Neural progenitor cell (in vitro differentiated cells): ENCODE data around the gene NOTCH4. TPM values are rescaled to one million over a fixed set of nuclear protein-coding genes. Genes with fewer than 3 reads are reported as not detected.
A peak's percentile ranks its signal among the peaks of the same experiment; 100 is the strongest.

Experiments
- DNase-seq: peaks from one replicate; pipeline ENCODE4 v3.0.0-alpha.2; 2016; ENCODE audit warnings: low spot score
- H2AFZ ChIP-seq: fragments of 200-600 bp; sonication (generic); replicated peaks from 2 replicates; pipeline ENCODE4 v1.6.1; 2016; ENCODE audit warnings: antibody characterized with exemption
- H3F3A ChIP-seq: fragments of 200-600 bp; sonication (generic); 2 replicates; pipeline ENCODE4 v1.6.1; 2016; ENCODE audit warnings: antibody characterized with exemption, low read depth
- H3K27ac ChIP-seq: fragments of 200-600 bp; sonication (generic); 2 replicates; pipeline ENCODE4 v1.5.1; 2016; ENCODE audit warnings: mild to moderate bottlenecking
- H3K27me3 ChIP-seq: fragments of 200-600 bp; sonication (generic); 2 replicates; pipeline ENCODE4 v1.6.1; 2016; ENCODE audit warnings: mild to moderate bottlenecking, moderate library complexity
- H3K36me3 ChIP-seq: fragments of 200-600 bp; sonication (generic); 2 replicates; pipeline ENCODE4 v1.5.1; 2016
- H3K4me1 ChIP-seq: fragments of 200-600 bp; sonication (generic); 2 replicates; pipeline ENCODE4 v1.6.1; 2016; ENCODE audit warnings: mixed run types
- H3K4me2 ChIP-seq: fragments of 200-600 bp; sonication (generic); 2 replicates; pipeline ENCODE4 v1.6.1; 2016
- H3K4me3 ChIP-seq: fragments of 200-600 bp; sonication (generic); 2 replicates; pipeline ENCODE4 v1.5.1; 2016
- H3K79me2 ChIP-seq: fragments of 200-600 bp; sonication (generic); 2 replicates; pipeline ENCODE4 v1.6.1; 2016; ENCODE audit warnings: low read depth
- H3K9ac ChIP-seq: fragments of 200-600 bp; sonication (generic); 2 replicates; pipeline ENCODE4 v1.6.1; 2016
- H3K9me3 ChIP-seq: fragments of 200-600 bp; sonication (generic); 2 replicates; pipeline ENCODE4 v1.5.1; 2016; ENCODE audit warnings: low read depth
- H4K20me1 ChIP-seq: fragments of 200-600 bp; sonication (generic); 2 replicates; pipeline ENCODE4 v1.6.1; 2016; ENCODE audit warnings: low read depth
- H3K27ac Mint-ChIP-seq: 3 replicates; pipeline ENCODE4 v1.8.0; 2021; ENCODE audit warnings: mixed read lengths
- H3K27me3 Mint-ChIP-seq: 2 replicates; pipeline ENCODE4 v1.8.0; 2022; ENCODE audit warnings: low read depth, mild to moderate bottlenecking, inconsistent platforms, moderate library complexity, mixed read lengths; ENCODE audit not compliant: insufficient read depth
- H3K36me3 Mint-ChIP-seq: 3 replicates; pipeline ENCODE4 v1.8.0; 2021; ENCODE audit warnings: mixed read lengths
- H3K4me1 Mint-ChIP-seq: 3 replicates; pipeline ENCODE4 v1.8.0; 2021; ENCODE audit warnings: mixed read lengths
- H3K4me3 Mint-ChIP-seq: 3 replicates; pipeline ENCODE4 v1.8.0; 2021; ENCODE audit warnings: mild to moderate bottlenecking, moderate library complexity, mixed read lengths
- H3K9me3 Mint-ChIP-seq: 3 replicates; pipeline ENCODE4 v1.8.0; 2020; ENCODE audit warnings: mixed read lengths
- EZH2 ChIP-seq: fragments of 200-600 bp; sonication (generic); IDR thresholded peaks from 2 replicates; pipeline ENCODE4 v1.6.1; 2017; ENCODE audit warnings: antibody characterized with exemption, mild to moderate bottlenecking, moderate library complexity
- EZH2phosphoT487 ChIP-seq: fragments of 200-600 bp; sonication (generic); IDR thresholded peaks from 2 replicates; pipeline ENCODE4 v1.6.1; 2017; ENCODE audit warnings: antibody characterized with exemption
- total RNA-seq: library from RNA; depleted of rRNA; stranded (reverse); fragments of >200 nt; gene quantifications from 2 replicates; pipeline ENCODE4 v1.2.3, GENCODE V29; 2015; ENCODE audit warnings: low replicate concordance
- TF ChIP-seq, protein P1 (sequence below): fragments of 200-600 bp; sonication (generic); IDR thresholded peaks from 2 replicates; pipeline ENCODE4 v1.5.1; 2017; ENCODE audit warnings: antibody characterized with exemption, mild to moderate bottlenecking

NOTCH4 gene
- total RNA-seq, 1 donor from 2014 or later = 3.2 TPM

DNA sequence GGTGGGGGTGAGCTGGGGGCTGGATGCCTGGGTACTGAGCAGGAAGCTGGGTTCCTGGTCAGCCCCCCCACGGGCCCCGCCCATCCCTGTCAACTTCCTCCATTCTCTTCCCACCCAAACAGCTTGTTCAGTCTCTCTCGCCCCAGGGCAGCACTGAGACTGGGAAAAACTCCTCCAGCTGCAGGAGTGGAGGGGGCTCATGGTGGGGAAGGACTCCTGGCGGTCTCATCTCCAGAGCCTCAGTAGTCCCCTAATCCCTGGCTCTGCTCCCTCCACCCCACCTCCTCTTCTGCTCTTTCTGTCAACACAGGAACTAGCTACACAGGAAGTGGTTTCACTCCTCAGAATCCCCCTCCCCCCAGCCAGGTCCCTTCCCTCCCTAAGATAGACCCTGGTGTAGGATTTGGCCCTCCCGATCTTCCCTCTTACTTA, 31.2 kb downstream of the NOTCH4 start, which contains the start of gene GPSM3:
Gene GPSM3 (minus strand): TSS at position 36 of the 432 bp plus-strand sequence. CDS start 130 bp downstream, outside the sequence.
- Histone ChIP-seq H3K27ac (no peak within 1 kb of the TSS), H3K4me2 (peak within 1 kb of the TSS; percentile 50), H3K4me1 (peaks cover 32% of the 10 kb centered on the region), H3K9ac (no peak within 1 kb of the TSS), H3K79me2 (peaks cover 34% of the 10 kb centered on the region), H3K4me3 (no peak within 1 kb of the TSS), H3F3A (peaks cover 45% of the 10 kb centered on the region), H3K9me3 (no peaks in the 10 kb centered on the region), H3K27me3 (no peaks in the 10 kb centered on the region), H4K20me1 (peaks cover 13% of the 10 kb centered on the region), H2AFZ (no peak within 1 kb of the TSS), H3K36me3 (no peaks in the 10 kb centered on the region)
- H3K27ac Mint-ChIP-seq = peak within 1 kb of the TSS; percentile 91
- peak within 1 kb of the TSS; percentile 72 for H3K4me3 Mint-ChIP-seq
- peaks cover 5% of the 10 kb centered on the region for H3K27me3 Mint-ChIP-seq
- TF ChIP-seq, protein P1, sequence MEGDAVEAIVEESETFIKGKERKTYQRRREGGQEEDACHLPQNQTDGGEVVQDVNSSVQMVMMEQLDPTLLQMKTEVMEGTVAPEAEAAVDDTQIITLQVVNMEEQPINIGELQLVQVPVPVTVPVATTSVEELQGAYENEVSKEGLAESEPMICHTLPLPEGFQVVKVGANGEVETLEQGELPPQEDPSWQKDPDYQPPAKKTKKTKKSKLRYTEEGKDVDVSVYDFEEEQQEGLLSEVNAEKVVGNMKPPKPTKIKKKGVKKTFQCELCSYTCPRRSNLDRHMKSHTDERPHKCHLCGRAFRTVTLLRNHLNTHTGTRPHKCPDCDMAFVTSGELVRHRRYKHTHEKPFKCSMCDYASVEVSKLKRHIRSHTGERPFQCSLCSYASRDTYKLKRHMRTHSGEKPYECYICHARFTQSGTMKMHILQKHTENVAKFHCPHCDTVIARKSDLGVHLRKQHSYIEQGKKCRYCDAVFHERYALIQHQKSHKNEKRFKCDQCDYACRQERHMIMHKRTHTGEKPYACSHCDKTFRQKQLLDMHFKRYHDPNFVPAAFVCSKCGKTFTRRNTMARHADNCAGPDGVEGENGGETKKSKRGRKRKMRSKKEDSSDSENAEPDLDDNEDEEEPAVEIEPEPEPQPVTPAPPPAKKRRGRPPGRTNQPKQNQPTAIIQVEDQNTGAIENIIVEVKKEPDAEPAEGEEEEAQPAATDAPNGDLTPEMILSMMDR = no peak
- TF ChIP-seq EZH2phosphoT487 = no peak
- no peak for TF ChIP-seq EZH2
- no peak for DNase-seq
- no peaks in the 10 kb centered on the region for H3K9me3 Mint-ChIP-seq
- peaks cover 58% of the 10 kb centered on the region for H3K4me1 Mint-ChIP-seq
- H3K36me3 Mint-ChIP-seq = peaks cover 3% of the 10 kb centered on the region

DNA sequence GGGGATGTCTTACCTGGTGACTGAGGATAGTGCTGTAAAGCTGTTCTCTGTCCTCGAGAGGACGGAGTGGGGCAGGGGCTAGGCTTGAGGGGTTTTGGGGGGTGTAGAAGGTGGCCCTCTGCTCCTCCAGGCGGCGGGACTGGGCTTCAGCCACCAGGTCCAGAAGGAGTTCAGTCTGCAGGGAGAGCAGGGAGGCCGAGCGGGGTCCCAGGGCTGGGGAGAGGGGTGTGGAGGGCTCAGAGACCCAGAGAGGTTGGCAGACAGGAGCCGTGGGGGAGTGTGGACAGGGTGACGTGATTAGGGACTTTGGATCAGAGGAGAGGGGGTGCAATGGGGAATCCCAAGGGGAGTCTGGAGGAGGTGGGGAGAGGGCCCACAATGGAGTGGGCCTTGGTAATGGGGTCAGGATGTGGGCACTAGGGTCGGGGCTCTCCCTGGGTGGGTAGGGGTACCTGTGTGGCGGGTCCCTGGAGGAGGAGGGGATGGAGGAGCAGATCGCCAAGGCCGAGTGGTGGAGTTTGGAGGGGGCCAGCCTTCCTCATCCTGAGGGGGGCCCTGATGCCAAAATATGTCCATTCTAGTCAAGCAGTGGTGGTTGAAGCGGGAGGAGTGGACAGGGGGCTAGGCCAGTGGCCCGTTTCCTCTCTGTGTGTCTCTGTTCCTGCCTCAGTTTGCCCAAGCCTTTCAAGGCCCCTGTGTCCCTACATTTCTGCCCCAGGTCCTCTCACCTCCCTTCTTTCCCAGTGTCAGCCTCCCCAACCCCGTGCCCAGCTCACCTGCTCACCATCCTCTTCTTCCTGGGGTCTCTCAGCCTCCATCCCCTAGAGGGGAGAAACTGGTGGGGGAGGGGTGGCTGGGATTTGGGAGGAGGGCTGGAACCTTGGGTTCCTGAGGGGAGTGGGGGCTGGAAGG, 31.9 kb downstream of the NOTCH4 start:
- Histone ChIP-seq H3F3A (peaks cover 47% of the 10 kb centered on the region), H3K4me2 (peak overlapping the region; percentile 50), H3K27me3 (no peaks in the 10 kb centered on the region), H2AFZ (no peak overlapping the region), H3K36me3 (no peaks in the 10 kb centered on the region), H4K20me1 (peaks cover 19% of the 10 kb centered on the region), H3K9ac (no peak overlapping the region), H3K79me2 (peaks cover 36% of the 10 kb centered on the region), H3K4me3 (no peak overlapping the region), H3K4me1 (peaks cover 29% of the 10 kb centered on the region), H3K9me3 (no peaks in the 10 kb centered on the region), H3K27ac (no peak overlapping the region)
- H3K9me3 Mint-ChIP-seq = no peaks in the 10 kb centered on the region
- H3K36me3 Mint-ChIP-seq = peaks cover 9% of the 10 kb centered on the region
- no peak for DNase-seq
- peak overlapping the region; percentile 90 for H3K27ac Mint-ChIP-seq
- TF ChIP-seq, protein P1 = no peak
- TF ChIP-seq EZH2phosphoT487 = no peak
- TF ChIP-seq EZH2 = no peak
- peaks cover 5% of the 10 kb centered on the region for H3K27me3 Mint-ChIP-seq
- H3K4me1 Mint-ChIP-seq = peaks cover 61% of the 10 kb centered on the region
- H3K4me3 Mint-ChIP-seq = peak overlapping the region; percentile 72

DNA sequence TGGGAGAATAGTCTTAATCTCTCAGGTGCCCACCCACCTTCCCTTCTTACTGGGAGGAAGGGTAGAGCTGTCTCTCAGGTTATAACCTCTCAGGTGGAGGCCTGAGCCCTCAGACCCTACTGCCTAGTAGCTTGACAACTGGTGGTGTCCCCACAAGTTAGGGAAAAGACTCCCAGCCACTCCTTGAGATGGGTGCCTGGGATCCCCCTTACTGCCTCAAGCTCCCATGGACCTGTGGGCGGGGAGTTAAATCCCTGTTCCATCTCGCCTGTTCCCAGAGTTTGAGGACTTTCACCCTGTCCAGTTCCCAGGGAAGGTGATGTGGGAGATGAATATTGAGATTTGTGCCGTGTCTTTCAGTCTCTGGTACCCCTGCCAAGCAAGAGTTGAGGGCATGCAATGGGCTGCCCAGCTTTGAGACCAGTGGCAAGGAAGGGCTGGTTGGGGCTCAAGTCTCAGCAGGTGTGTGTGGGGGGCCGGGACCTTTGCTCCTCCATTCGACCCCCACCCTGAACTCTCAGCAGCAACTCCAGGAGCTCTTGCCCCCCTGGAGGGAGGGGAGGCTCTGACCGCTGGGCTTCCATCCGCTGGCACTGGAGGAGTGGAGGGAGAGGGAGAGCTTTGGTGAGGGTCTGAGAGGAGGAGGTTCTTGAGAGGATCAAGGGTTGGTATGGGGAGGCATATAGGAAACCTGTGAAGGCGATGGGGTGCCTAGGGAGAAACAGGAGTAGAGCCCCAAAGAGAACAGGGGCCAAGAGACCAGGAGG, 32.8 kb downstream of the NOTCH4 start:
- no peaks in the 10 kb centered on the region for H3K9me3 Mint-ChIP-seq
- no peaks in the 10 kb centered on the region for H3K9me3 ChIP-seq
- H3K27ac Mint-ChIP-seq = peak overlapping the region; percentile 90
- H3K79me2 ChIP-seq = peaks cover 36% of the 10 kb centered on the region
- H3K4me2 ChIP-seq = peak overlapping the region; percentile 99
- no peaks in the 10 kb centered on the region for H3K36me3 ChIP-seq
- H4K20me1 ChIP-seq = peaks cover 23% of the 10 kb centered on the region
- peak overlapping the region; percentile 72 for H3K4me3 Mint-ChIP-seq
- H2AFZ ChIP-seq = no peak overlapping the region
- H3K4me3 ChIP-seq = peak overlapping the region; percentile 88
- peaks cover 50% of the 10 kb centered on the region for H3F3A ChIP-seq
- H3K27me3 Mint-ChIP-seq = peaks cover 8% of the 10 kb centered on the region
- H3K9ac ChIP-seq = no peak overlapping the region
- H3K27ac ChIP-seq = peak overlapping the region; percentile 78
- TF ChIP-seq, protein P1 = no peak
- TF ChIP-seq EZH2 (no peak), EZH2phosphoT487 (no peak)
- DNase-seq = no peak
- H3K36me3 Mint-ChIP-seq = peaks cover 15% of the 10 kb centered on the region
- H3K4me1 Mint-ChIP-seq = peaks cover 61% of the 10 kb centered on the region
- H3K4me1 ChIP-seq = peaks cover 24% of the 10 kb centered on the region
- H3K27me3 ChIP-seq = no peaks in the 10 kb centered on the region
